KBM-7 (cell line): ENCODE measurements around the gene PLEKHG3.
A peak's percentile ranks its signal among the peaks of the same experiment; 100 is the strongest.

ENCODE experiments used
- DNase-seq: peaks from one replicate; pipeline ENCODE4 v3.0.0-alpha.2; 2015
- in situ Hi-C: fragments of 300-500 bp; cut with MboI; formaldehyde crosslinking; loops from 2 replicates; pipeline ENCODE4 v1.14.3; 2020; ENCODE audit warnings: low sequenced_read_pairs, low pct_unique_long_range_greater_than_20kb, mixed read lengths

PLEKHG3 gene

DNA sequence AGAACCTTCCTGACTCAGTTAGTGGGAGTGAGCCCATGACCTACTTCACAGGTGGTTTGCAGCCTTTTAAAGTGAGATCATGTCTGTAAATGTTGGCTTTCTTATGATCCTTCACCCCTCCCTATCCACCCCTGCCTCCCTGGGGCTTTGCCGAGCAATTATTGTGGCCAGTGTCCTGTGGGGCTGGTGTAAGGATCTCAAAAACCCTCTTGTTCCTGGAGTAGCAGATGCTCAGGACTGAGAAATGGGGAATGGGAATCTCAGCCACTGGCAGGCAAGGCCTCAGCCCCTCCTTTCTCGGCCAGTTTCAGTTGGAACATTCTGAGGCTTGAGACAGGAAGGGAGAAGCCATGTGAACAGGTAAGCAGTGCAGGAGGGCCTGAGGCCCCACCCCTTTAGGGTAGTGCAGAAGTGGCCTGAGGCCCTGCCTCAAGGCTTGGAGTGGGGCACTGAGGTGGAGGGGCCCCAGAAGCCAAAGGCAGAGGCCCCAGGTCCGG is 53.8 kb downstream of the PLEKHG3 start:
- no peak for DNase-seq
- in situ Hi-C loops, result no loop called here

DNA sequence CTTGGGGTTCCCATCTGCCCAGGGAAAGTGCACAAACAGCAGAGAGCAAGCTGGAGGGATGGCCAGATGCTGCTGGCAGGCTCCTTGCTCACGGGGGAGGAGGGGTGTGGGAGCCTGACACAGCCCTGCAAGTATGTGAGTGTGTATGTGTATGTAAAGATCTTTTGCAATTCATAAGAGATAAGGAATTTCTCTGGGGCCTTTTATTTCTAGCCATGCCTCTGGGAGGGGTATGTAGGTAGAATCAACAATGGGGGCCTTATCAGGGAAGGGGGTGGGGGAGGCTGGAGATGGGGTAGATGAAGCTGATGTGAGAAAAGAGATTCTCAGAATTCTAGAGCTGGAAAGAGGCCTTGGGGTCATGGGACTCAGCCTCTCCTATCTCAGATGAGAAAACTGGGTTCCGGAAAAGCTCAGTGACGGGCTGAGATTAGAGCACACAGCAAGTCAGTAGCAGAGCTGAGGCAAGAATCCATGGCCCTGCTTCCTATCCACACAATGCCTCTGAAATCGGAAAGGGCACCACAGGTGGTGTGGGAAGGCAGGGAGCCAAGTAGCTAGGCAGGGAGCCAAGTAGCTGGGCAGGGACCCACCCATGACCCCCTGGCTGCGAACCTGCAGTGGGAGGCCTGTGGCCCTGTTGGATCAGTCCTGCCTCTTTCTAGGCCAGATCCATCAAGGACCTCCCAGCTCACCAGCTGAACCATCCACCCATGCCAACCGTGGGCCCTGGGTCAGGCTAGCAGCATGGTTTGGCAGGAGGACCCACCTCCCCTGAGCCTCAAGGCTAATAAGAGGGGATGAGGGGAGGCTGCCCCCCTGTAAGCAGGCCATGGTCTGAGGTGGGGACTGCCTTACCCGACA is 54.7 kb downstream of the PLEKHG3 start:
- in situ Hi-C loops, result no loop called here

DNA sequence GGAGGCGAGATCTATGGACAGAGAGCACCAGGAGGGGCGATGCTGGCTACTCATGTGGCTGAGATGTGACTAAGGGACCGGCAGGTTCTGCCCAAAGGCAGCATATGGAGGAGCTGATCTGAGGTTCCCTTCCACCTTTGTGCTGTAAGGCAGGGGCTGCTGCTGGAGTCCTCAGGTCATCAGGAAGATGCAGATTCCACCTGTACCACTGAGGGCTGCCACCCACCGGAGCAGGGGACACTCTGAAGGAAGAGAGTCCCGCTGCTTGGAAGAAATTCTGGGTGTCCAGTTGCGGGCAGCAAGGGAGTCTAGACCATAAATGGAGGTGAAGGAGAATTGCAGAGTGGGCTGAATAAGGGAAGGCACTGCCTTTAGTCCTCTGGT is 55.3 kb downstream of the PLEKHG3 start:
- in situ Hi-C loops, result no loop called here
- no peak for DNase-seq

More for the DNA sequence above, 54.7 kb downstream of the PLEKHG3 start:
- DNase-seq, result no peak

DNA sequence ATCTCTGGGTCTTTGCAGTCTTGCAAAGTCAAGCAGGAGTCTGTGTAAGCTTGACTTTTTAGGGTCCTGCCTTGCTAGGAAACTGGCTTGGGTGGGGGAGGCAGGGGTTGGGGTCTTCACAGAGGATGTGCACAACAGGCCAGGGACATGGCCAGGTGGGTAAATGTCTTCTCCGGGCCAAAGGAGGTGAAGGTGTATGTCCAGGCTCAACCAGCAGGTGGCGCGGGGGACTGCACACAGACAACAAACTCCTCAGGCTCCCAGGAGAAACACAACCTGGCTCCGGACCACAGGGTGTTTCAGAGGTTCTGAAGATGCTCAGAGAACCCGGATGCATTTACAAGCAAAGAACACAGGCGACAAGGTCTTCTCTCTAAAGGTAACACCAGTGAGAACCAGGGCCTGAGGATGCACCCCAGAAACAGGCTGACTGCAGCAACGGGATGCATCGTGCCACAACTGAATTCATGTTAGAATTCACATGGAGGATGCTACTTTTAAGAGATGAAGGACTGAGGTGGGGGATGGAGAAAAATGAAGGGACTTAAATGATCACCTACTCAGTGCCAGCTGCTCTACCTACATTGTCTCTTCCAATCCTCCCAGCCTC is 56.0 kb downstream of the PLEKHG3 start:
- in situ Hi-C loops, result loop anchor here (10.0 kb wide), 1 partner anchor 85 kb away; no protein-coding TSS in a partner anchor
- peak; percentile 75 for DNase-seq

DNA sequence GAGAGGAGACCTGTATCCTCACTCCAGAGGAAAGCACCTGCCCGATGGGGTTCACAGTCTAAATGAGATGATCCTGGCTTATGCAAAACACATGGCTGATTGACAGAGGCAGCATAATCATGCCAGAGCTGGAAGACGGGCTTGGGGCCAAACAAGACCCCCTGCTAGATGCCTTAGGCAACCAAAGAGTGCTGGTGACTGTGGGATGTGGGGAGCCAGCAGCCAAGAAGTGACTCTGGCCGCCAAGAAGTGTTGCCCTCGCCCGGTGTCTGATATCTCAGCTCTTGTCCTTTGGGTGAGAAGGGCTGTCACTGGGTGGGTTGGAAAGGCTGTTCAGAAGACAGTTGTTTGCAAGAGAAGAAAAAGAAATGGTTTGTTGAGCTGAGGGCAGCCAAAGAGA is 56.7 kb downstream of the PLEKHG3 start:
- in situ Hi-C loops, result loop anchor here (10.0 kb wide), 1 partner anchor 86 kb away; no protein-coding TSS in a partner anchor
- DNase-seq, result no peak

DNA sequence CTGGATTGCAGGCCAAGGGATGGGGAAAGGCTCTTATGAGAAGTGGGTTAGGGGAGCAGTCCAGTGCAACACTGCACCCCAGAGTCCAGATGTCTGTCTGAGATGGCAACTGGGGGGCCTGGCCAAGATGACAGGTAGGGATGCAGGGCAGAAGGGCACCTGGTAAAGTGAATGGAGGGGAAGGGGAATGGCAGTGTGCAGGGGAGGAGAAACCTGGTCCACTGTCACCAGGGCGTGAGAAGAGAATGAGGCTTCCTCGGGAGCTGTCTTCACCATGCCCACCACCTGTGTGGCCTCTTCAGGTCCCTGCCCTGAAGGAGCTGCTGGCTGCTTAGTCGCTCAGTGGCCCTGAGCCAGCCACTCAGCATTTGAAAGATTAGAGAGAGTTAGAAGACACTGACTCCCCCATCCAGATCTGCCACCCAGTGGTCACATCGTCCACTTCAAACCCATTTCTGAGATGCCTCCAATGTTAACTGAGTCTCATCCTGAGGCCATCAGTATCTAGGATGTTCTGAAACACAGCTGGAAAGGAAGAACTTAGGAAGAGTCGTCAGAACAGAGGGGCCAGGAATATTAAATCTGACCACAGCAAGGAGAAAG is 57.3 kb downstream of the PLEKHG3 start:
- no peak for DNase-seq
- in situ Hi-C loops, result loop anchor here (10.0 kb wide), 1 partner anchor 87 kb away; no protein-coding TSS in a partner anchor

DNA sequence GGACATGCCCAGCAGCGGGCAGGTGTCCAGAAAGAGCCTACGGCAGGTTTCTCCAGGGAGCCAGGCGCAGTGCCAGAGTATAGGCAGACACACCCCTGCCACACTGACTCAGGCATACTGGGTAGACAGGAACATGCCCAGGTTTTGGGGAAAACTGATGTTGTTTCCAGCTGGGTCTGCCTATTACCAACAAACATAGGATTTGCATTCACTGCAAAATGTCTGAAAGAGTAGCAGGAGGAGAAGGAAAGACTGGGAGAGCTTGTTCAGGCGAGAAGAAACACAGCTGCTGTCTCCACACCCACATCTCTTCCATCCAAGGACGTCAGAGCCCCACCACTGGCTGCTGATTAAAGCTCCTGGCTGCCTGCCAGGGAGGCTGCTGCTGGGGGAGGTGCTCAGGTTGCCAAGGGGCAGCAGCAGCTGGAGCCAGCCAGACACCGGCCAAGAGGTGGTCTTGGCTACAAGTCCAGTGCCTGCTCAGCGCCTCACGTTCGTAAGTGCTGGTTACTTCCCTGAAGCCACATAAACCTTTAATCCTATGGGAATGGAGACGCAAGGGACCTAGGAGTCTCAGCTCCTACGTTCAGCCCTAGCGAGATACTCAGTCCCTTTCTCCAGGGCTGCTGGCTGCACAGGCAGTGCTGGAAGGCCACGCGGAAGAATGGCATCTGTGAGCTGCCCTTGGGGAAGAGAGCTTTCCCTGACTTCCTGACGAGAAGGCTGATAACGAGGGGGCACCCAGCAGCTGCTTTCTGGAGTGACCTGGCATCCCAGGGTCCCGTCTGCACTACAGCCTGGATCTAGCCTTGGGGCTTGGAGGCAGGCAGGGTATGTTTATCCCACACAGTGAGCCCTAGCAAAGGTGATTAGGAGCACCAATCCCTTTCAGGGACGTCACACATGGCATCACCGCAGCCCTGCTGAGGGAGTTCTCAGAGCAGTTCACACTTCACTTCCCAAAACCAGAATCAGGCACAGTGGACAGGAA is 58.1 kb downstream of the PLEKHG3 start:
- peak; percentile 65 for DNase-seq
- in situ Hi-C loops, result loop anchor here (10.0 kb wide), 1 partner anchor 88 kb away; no protein-coding TSS in a partner anchor

DNA sequence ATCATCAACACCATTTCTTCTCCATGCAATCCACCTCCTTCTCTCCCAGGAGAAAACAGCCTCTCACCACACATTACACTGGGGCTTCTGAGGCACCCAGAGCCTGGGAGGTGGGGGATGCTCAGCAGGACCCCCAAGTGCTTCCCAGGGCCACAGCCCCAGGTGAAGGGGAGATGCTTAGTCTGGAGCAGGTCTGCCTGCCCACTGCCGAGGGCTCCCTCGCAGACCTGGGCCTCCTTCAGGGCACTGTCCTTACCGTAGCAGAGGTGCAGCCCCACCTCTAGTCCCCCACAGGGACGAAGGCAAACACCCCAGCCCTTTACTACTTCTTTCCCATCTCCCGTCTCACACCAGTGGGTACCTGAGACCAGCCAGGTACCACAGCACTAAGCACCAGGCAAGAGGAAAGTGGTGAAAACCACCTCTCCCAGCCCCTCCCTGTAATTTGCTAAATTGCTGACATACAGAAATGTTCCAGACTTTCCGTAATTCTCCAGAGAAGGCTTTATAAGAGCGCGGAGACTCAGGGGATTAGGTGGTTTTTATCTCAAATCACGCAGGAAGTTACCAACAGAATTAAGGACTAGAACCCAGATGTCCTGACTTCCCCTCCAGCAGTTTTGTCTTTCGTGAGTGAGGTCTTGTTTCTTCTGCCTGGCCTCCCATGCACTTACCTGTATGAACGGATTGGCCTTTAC is 59.0 kb downstream of the PLEKHG3 start:
- DNase-seq, result no peak
- in situ Hi-C loops, result loop anchor here (10.0 kb wide), 1 partner anchor 88 kb away; no protein-coding TSS in a partner anchor

DNA sequence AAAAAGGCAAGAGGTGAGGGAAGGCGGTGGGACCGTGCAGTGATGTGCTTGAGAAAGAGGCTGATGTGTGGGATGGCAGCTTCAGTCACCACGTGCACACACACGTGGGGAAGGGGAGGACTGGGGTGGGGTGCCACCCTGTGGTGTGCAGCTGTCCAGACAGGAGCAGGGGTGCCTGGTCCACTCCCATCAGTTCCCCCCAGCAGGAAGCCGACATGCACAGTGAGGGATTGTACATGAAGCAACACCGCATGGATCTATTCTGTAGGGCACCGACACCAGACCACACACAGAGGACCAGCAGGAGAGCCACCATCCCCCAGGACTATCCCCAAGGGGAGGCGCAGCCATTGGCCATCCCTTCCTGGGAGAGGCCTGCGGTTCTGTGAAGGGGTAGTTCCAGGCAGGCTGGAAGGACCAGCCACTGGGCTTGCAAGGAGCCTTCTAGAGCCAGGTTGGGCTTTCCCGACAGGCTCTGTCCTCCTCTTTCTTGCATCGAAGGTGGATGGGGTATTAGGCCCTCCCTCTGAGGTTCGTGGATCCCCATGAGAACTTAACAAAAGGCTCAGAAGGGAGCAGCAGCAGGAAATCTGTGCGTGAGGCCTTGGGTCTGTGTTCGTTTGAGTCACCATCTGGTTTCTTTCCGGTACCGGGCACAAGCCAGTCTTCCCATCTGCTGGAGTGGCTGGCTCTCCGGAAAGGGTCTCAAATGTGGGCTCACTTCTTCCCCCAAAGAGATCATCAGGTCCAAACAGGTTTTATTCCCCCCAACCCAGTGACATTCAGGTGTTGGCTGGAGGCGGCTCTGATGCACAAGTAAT is 59.8 kb downstream of the PLEKHG3 start:
- DNase-seq, result peak; percentile 58
- in situ Hi-C loops, result loop anchor here (10.0 kb wide), 1 partner anchor 89 kb away; no protein-coding TSS in a partner anchor

DNA sequence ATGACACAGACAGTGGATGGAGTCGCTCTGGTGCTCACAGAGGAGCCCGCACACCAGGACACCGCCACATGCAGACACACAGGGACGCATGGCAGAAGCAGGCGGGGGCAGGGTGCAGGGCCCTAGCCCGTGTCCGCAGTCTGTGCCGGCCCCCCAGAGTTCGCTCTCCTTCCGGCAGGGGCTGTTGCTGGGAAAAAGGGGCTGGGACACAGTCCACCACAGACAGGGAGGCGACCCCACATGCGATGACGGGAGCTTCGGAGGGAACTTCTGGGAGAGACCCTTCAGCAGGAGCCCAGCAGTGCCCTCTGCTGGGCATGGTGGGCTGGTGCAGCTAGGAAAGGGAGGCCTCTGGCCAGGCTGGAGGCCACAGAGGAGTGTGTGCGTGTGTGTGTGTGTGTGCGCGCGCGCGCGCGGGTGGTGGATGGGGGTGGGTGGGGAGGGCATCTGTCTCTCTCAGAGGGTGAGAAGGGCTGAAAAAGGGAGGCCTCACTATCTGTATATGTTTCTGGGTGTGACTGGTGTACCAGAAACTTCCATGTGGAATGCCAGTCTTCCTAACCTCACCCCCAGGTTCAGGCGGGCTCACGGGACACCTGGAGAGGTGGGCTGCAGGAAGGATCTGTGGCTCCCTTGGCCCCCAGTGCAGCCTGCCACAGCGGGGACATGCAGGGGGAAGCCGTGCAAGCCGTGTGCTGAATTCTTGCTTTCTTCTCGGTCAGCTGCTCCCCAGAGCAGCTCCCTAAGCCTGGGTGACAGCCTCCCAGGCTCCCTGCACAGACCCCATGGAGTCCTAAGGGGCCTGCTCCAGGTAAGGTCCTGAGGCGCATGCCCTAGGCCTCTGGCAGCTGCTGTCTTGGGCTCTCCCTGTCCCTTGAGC is 60.7 kb downstream of the PLEKHG3 start:
- in situ Hi-C loops, result loop anchor here (10.0 kb wide), 1 partner anchor 90 kb away; no protein-coding TSS in a partner anchor
- DNase-seq, result peak; percentile 88

DNA sequence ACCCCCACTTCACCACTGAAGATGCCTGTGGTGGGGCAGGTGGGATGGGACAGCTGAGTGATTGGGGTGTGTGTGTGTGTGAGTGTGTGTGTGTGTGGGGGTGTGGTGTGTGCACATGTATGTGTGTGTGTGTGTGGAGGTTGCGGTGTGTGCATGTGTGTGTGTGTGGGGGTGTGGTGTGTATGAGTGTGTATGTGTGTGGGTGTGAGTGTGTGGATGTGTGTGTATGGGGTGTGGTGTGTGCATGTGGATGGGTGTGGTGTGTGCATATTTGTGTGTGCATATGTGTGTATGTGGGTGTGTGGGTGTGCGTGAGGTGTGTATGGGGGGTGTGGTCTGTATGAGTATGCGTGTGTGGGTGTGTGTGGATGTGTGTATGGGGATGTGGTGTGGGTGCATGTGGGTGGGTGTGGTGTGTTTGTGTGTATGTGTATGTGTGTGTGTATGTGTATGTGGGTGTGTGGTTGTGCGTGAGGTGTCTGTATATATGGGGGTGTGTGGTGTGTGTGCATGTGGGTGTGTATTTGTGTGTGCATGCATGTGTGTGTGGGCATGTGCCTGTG is 61.6 kb downstream of the PLEKHG3 start:
- in situ Hi-C loops, result loop anchor here (10.0 kb wide), 1 partner anchor 91 kb away; no protein-coding TSS in a partner anchor
- no peak for DNase-seq

DNA sequence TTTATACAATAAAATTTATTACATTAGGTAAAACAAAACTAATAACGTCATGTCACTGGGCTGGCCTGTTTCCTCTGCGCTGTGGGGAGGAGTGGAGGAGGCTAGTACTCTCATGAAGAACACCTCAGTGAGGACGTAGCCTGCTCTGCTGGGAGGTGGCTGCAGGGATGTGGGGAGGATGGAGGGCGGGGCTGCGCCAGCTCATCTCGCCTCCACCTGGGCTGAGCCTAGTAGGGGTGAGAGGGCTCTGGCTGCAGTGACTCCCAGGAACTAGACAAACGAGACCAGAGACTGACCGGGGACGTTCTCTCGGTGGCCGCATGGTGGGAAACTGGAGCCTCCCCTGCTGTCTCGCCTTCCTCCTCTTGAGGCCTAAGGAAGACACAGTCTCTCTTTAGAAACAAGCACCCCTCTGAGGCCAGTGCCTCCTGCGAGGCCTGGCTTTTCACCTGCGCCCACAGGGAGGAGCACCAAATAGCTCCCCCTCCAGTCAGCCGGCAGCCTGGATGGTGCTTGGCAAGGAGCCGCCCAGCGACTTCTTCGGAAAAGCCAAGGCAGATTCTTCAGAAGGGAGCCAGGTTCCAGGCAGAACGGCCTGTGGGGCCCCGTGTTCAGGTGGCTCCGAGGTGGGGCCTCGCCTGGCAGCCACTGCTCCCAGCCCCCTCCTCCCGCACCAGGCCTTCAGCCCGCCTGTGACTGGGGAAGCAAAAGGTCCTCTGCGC is 62.4 kb downstream of the PLEKHG3 start:
- DNase-seq, result no peak
- in situ Hi-C loops, result loop anchor here (10.0 kb wide), 1 partner anchor 92 kb away; no protein-coding TSS in a partner anchor

DNA sequence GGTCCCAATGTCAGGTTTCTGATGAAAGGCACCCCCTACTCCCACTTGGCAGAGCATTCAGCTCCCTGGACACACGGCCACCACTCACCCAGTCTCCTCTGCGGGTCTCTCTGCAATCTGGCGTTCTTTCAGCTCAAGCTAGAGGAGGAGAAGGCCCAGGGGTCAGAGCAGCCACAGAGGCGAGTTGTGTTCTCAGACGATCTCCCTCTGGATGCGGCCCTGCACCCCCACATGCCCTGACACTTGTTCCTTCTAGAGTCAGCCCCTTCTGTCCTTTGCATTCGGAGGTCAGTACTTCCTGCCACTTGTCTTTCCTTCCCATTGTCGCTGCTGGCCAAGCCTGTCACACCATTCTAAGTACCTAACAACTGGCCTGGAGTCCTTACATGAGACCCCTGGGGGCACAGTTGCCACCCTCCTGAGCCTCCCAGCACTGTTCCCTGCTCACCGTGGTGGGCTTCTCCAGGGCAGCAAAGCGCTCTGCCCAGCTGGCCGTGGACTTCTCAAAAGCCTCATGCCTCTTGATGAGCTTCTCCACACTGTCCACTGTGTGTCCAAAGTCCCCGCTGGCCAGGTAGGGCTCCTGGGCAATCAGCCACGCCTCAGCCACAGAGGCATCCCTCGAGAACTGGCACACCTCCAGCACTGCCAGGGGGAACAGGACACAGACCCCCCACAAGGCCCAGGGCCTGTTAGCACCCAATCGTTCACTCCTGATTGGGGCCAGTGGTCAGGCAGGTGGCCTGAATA is 63.2 kb downstream of the PLEKHG3 start:
- no peak for DNase-seq
- in situ Hi-C loops, result loop anchor here (10.0 kb wide), 1 partner anchor 93 kb away; no protein-coding TSS in a partner anchor

DNA sequence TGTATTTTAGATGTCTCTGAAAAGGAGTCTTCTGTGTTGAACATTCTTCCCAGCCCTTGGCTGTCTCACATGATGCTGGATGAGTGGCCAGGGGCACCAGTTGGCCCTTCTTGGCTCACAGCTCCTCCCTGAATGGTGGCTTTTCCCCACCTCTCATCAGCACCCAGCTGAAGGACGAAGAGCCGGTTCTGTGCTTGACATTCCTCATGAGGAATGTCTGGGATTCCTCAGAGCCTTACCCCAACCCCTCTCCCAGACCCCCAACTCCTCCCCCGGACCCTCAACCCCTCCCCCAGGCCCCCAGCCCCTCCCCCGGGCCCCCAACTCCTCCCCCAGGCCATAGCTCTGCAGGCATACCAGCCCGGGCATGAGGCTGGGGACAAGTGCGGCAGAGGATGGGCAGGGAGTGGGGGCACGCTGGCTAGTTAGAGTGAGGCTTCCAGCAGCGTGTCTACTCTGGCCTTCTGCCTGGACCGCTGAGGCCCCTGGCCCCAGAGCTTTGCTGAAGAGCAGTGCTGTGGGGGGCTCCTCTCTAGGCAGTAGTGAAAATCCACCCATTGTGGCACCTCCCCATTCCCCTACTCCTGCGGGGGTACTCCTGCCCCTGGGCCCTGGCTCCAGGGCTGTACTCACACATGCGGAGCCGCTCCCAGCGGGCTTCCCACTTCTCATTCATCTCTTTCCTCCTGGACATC is 64.3 kb downstream of the PLEKHG3 start:
- no peak for DNase-seq
- in situ Hi-C loops, result loop anchor here (10.0 kb wide), 1 partner anchor 94 kb away; no protein-coding TSS in a partner anchor
